ENCODE results near the gene GARIN3. TPM values are rescaled to one million over a fixed set of nuclear protein-coding genes. Genes with fewer than 3 reads are reported as not detected.

GARIN3 gene
- total RNA-seq, 2 donors from 2014 or later, result not detected

DNA sequence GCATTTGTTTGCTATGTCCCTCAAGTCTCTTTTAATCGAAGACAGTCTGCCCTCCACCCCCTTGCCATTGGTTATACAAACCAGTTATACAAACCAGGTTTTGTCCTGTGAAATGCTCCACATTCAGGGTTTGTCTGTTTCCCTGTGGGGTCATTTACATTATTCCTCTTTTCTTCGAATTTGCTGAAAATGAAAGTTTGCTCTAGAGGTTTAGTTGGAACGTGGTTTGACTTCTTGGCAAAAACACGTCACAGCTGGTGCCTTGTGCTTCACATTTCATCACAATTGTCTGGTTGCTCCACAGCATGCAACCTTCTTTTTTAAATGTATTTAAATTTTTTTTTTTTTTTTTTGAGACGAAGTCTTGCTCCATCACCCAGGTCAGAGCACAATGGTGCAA is 53.1 kb downstream of the GARIN3 start:
- TF ChIP-seq, protein P1, sequence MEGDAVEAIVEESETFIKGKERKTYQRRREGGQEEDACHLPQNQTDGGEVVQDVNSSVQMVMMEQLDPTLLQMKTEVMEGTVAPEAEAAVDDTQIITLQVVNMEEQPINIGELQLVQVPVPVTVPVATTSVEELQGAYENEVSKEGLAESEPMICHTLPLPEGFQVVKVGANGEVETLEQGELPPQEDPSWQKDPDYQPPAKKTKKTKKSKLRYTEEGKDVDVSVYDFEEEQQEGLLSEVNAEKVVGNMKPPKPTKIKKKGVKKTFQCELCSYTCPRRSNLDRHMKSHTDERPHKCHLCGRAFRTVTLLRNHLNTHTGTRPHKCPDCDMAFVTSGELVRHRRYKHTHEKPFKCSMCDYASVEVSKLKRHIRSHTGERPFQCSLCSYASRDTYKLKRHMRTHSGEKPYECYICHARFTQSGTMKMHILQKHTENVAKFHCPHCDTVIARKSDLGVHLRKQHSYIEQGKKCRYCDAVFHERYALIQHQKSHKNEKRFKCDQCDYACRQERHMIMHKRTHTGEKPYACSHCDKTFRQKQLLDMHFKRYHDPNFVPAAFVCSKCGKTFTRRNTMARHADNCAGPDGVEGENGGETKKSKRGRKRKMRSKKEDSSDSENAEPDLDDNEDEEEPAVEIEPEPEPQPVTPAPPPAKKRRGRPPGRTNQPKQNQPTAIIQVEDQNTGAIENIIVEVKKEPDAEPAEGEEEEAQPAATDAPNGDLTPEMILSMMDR (IDR thresholded peaks at IDR 0.05), result no peak
- no peaks in the 10 kb centered on the region for H3K27me3 ChIP-seq (replicated peaks; ENCODE audit: insufficient read depth)
- DNase-seq (ENCODE audit: low spot score) (no peak), ATAC-seq (ENCODE audit: insufficient number of reproducible peaks, low FRiP score, low read depth) (no peak)
- H3K4me3 ChIP-seq, result no peak overlapping the region
- no peaks in the 10 kb centered on the region for H3K36me3 ChIP-seq
- no peaks in the 10 kb centered on the region for H3K9me3 ChIP-seq
- H3K4me1 ChIP-seq (ENCODE audit: control insufficient read depth in 1 of 2, low read depth in 2 of 2), result no peaks in the 10 kb centered on the region
- H3K27ac ChIP-seq, result no peak overlapping the region

Other genes with a start within 250 kb of the GARIN3 start
- 1 to 10 TPM in 1 of 2 donors, not detected in 1; 7.6 TPM for gene TIMD4, start 203.0 kb downstream of the GARIN3 start, total RNA-seq
- 1 to 10 TPM; 2.0 to 6.9 TPM for gene HAVCR1, start 107.1 kb downstream of the GARIN3 start, total RNA-seq
- gene HAVCR2, start 57.2 kb downstream of the GARIN3 start, total RNA-seq, result 10 to 100 TPM; 16.8 to 38.0 TPM
- 1 to 10 TPM; 5.1 to 8.1 TPM for gene MED7, start 23.4 kb downstream of the GARIN3 start, total RNA-seq
- gene ITK, start 14.6 kb upstream of the GARIN3 start, total RNA-seq, result 1 to 10 TPM; 3.4 to 8.2 TPM
- 100 to 1,000 TPM in 1 of 2 donors, 10 to 100 TPM in 1; 60.0 to 192 TPM for gene CYFIP2, start 99.9 kb upstream of the GARIN3 start, total RNA-seq

Measured in thoracic aorta (tissue), 2 donors.